Left cardiac atrium (tissue), 4 donors: ENCODE results near the gene MEIS1. TPM values are rescaled to one million over a fixed set of nuclear protein-coding genes. Genes with fewer than 3 reads are reported as not detected.

Source experiments
- ATAC-seq, 2 donors: fragments of 200-7000 bp; cut with Tn5 transposase; one replicate each; pipeline ENCODE4 v1.9.1; 2020; ENCODE audit warnings: mild to moderate bottlenecking in 2 of 2, moderate library complexity in 2 of 2
- DNase-seq: peaks from one replicate; pipeline ENCODE4 v3.0.0-alpha.2; 2020
- intact Hi-C, 2 donors: fragments of 100-400 bp; cut with DNase I; formaldehyde crosslinking; loops; one replicate each; pipeline versions ENCODE4 v1.14.1 to v1.15.1; 2022 to 2023
- total RNA-seq, 2 donors: library from RNA; stranded (reverse); fragmentation: NEBNext Ultra II Directional; extraction: Animal tissue kit (Norgen Biotek cat#: 25700); gene quantifications; one replicate each; pipeline ENCODE4 v1.2.1, GENCODE V29; 2021
- donor health status: DM: no; HTN: yes; CAD: no.
- donor health status: DM: no; HTN: yes; CAD: no; lungs with severe emphysema.
- donor health status: DM: yes; HTN: yes; CAD: no.
- donor health status: Dilated cardiomyopathy.

The MEIS1 gene
- total RNA-seq, 2 donors from 2014 or later = 32.4 to 36.1 TPM

- ATAC-seq (peak; percentile 16 to 19), DNase-seq (peak; percentile 37)
- intact Hi-C loops = loop anchor here (2.0 to 5.0 kb wide), 2 partner anchors 36 to 56 kb away; no protein-coding TSS in a partner anchor
Observed at GRCh38 chr2:66440708-66441497, 6.0 kb downstream of the MEIS1 start.

GRCh38 chr2:66441581-66442320 is 6.8 kb downstream of the MEIS1 start:
- intact Hi-C loops = loop anchor here (2.0 to 5.0 kb wide), 2 partner anchors 35 to 56 kb away; no protein-coding TSS in a partner anchor

GRCh38 chr2:66442516-66443185 is 7.7 kb downstream of the MEIS1 start:
- intact Hi-C loops = loop anchor here in 1 of 2 donors (5.0 kb wide), 1 partner anchor 55 kb away; no protein-coding TSS in a partner anchor
- ATAC-seq (no peak), DNase-seq (no peak)

More at GRCh38 chr2:66441581-66442320, 6.8 kb downstream of the MEIS1 start:
- DNase-seq (no peak), ATAC-seq (no peak)

- intact Hi-C loops = loop anchor here in 1 of 2 donors (5.0 kb wide), 1 partner anchor 54 kb away; no protein-coding TSS in a partner anchor
- ATAC-seq (no peak), DNase-seq (no peak)
Observed at GRCh38 chr2:66443186-66443978, 8.5 kb downstream of the MEIS1 start.

- intact Hi-C loops = loop anchor here in 1 of 2 donors (5.0 kb wide), 1 partner anchor 53 kb away; no protein-coding TSS in a partner anchor
- DNase-seq (no peak), ATAC-seq (no peak)
Observed at GRCh38 chr2:66443979-66444861, 9.3 kb downstream of the MEIS1 start.

- intact Hi-C loops = no loop called here
- DNase-seq (peak; percentile 27), ATAC-seq (peak; percentile 55 to 61)
Observed at GRCh38 chr2:66445076-66445924, 10.4 kb downstream of the MEIS1 start.

GRCh38 chr2:66445925-66446871 is 11.3 kb downstream of the MEIS1 start:
- peak; percentile 79 to 80 for ATAC-seq
- DNase-seq = peak; percentile 50
- intact Hi-C loops = no loop called here

GRCh38 chr2:66446941-66447340 is 12.0 kb downstream of the MEIS1 start:
- intact Hi-C loops = no loop called here
- ATAC-seq = no peak
- DNase-seq = no peak

- DNase-seq (no peak), ATAC-seq (no peak)
- intact Hi-C loops = no loop called here
Observed at GRCh38 chr2:66447677-66448076, 12.8 kb downstream of the MEIS1 start.

DNA sequence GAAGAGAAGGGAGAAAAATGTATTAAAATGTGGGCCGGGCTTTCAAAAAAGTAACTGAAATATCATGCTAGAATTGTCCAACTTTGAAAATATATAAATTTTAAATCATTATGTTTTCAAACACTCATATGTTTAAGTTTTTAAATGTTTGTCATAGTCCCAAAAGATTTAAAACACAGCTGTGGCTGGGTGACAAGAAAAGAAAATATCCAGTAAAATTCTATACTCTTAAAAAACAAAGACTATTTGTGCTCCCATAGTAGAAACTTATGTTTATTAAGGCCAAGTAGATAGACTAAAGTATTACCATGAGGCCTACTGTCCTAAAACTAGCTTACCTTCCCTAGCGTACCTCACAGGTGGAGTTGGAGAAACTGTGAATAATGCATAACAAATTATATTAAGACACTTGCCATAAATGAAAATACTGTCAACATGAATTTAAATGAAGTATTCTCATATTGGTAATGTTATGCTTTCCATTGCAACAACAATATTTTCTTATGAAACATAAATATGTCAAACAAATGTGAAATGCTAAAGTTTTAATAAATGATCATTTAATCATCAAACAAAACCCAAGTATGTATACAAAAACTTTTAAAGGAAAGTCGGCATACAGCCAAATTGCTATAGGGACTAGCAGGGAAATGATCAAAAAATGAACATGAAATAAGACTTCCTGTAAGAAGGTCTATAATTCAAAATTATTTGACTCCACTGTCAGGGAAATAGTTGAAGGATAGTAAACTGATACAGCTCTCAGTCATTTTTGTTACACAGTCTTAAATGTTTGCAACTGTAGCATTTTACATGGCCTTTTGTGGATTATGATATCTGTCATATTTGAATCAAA is 13.4 kb downstream of the MEIS1 start:
- no peak for DNase-seq
- no peak for ATAC-seq
- intact Hi-C loops = no loop called here

DNA sequence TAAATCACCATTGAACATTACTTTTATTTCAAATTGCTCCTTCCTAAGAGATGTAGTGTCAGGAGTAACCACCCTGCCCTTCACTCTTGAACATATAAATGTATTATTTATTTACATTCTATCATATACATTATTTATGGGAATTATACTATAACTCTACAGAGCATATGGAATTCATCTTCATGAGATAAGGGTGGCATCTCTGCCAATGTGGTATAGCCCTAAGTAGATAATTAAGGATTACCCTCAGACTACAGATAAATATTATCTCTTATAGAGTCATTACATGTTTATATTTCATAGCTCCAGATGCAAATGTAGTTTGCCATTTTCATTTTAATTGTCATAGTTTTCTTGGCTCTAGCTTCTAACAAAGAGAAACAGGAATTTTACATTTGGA is 17.3 kb downstream of the MEIS1 start:
- ATAC-seq = no peak
- no peak for DNase-seq
- intact Hi-C loops = no loop called here

- no peak for ATAC-seq
- no peak for DNase-seq
- intact Hi-C loops = no loop called here
Observed at GRCh38 chr2:66452917-66453316, 18.0 kb downstream of the MEIS1 start.

GRCh38 chr2:66455490-66455889 is 20.6 kb downstream of the MEIS1 start:
- ATAC-seq = no peak
- no peak for DNase-seq
- intact Hi-C loops = no loop called here

GRCh38 chr2:66456183-66457041 is 21.5 kb downstream of the MEIS1 start:
- ATAC-seq = peak; percentile 44 to 81
- no peak for DNase-seq
- intact Hi-C loops = no loop called here
